Measurements from ENCODE around the gene PBX3. TPM values are rescaled to one million over a fixed set of nuclear protein-coding genes. Genes with fewer than 3 reads are reported as not detected.

Gene PBX3
- total and polyA plus RNA-seq, 2 of the 13 experiments (the other 11 are each of a cell fraction or from before 2014, with no cell fraction given): 6.0 to 11.2 TPM

DNA sequence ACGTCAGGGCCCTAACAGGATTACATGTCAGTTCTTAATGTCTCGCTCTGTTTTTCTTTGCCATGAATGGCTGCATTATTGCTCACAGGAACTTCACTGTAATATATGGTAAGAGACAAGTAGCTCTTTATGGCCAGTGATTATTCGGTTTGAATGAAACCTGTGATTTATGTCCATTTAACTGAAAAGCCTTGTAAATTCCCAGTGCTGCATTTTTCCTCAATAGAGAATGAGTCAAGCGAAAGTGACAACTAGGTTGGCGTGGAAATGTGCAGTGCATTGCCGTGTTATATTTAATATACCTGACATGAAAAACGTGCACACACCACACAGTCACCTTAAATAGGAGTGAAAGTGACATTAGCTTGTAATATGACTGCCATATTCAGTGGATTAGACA, 163.1 kb downstream of the PBX3 start (continued):
- TF ChIP-seq PHF20 (CRISPR knock-in tag; IDR thresholded peaks at IDR 0.05) (no peak), ZFY (CRISPR knock-in tag; IDR thresholded peaks at IDR 0.05) (no peak), MED8 (CRISPR knock-in tag; IDR thresholded peaks at IDR 0.05; ENCODE audit: insufficient replicate concordance) (no peak), ZNF552 (CRISPR knock-in tag; IDR thresholded peaks at IDR 0.05; ENCODE audit: borderline replicate concordance) (no peak)
- TF ChIP-seq, protein P1, sequence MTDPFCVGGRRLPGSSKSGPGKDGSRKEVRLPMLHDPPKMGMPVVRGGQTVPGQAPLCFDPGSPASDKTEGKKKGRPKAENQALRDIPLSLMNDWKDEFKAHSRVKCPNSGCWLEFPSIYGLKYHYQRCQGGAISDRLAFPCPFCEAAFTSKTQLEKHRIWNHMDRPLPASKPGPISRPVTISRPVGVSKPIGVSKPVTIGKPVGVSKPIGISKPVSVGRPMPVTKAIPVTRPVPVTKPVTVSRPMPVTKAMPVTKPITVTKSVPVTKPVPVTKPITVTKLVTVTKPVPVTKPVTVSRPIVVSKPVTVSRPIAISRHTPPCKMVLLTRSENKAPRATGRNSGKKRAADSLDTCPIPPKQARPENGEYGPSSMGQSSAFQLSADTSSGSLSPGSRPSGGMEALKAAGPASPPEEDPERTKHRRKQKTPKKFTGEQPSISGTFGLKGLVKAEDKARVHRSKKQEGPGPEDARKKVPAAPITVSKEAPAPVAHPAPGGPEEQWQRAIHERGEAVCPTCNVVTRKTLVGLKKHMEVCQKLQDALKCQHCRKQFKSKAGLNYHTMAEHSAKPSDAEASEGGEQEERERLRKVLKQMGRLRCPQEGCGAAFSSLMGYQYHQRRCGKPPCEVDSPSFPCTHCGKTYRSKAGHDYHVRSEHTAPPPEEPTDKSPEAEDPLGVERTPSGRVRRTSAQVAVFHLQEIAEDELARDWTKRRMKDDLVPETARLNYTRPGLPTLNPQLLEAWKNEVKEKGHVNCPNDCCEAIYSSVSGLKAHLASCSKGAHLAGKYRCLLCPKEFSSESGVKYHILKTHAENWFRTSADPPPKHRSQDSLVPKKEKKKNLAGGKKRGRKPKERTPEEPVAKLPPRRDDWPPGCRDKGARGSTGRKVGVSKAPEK (CRISPR knock-in tag; IDR thresholded peaks at IDR 0.05; ENCODE audit: borderline replicate concordance): no peak

GRCh38 chr9:125911861-125912644, 164.9 kb downstream of the PBX3 start:
- no peak for FAIRE-seq
- no peaks in the 10 kb centered on the region for H3K9me3 ChIP-seq (ENCODE audit: low read length)
- DNase-seq (ENCODE audit: low spot score): no peak
- 94% methylated on average over 8 of the region's 8 CpGs for WGBS (ENCODE audit: low lambda C conversion rate)
- H4K20me1 ChIP-seq (ENCODE audit: insufficient read depth, low read length): no peaks in the 10 kb centered on the region
- ATAC-seq: no peak
- POLR2A ChIA-PET: no interaction called here
- intact Hi-C loops (cut with micrococcal nuclease; ENCODE audit: unreplicated experiment) (no loop called here), in situ Hi-C loops (cut with HindIII; ENCODE audit: extremely low pct_ligation_motif_present, low pct_unique_long_range_greater_than_20kb) (no loop called here)
- no peaks in the 10 kb centered on the region for H3K36me3 ChIP-seq (replicated peaks in 1 of 2; ENCODE audit: control insufficient read depth in 1 of 2, insufficient read depth in 2 of 2, low read length in 2 of 2)
- H3K4me2 ChIP-seq (ENCODE audit: low read depth, low read length): no peak overlapping the region
- H3K4me3 ChIP-seq (replicated peaks in 1 of 3; ENCODE audit: insufficient read depth in 1 of 3, low read depth in 2 of 3, low read length in 3 of 3): no peak overlapping the region
- CTCF ChIA-PET (ENCODE audit: low intra/inter-chr PET ratio, low total read pairs): no interaction called here
- no peak overlapping the region for H2AFZ ChIP-seq (ENCODE audit: low read length)
- H3K4me1 ChIP-seq (ENCODE audit: insufficient read depth, low read length): no peaks in the 10 kb centered on the region
- H3K27ac ChIP-seq (ENCODE audit: extremely low read length, insufficient read depth, low read length): no peak overlapping the region
- BruUV-seq (replicated peaks): no TSS peak
- no peaks in the 10 kb centered on the region for H3K79me2 ChIP-seq (ENCODE audit: insufficient read depth, low read length)
- no peak overlapping the region for H3K9ac ChIP-seq (ENCODE audit: insufficient read depth, low read depth, low read length)
- no peaks in the 10 kb centered on the region for H3K27me3 ChIP-seq (ENCODE audit: control insufficient read depth in 1 of 2, insufficient read depth in 2 of 2, low read length in 2 of 2)
- TF ChIP-seq SOX5 (CRISPR knock-in tag; IDR thresholded peaks at IDR 0.05; ENCODE audit: borderline replicate concordance) (no peak), ZNF710 (CRISPR knock-in tag; IDR thresholded peaks at IDR 0.05; ENCODE audit: borderline replicate concordance) (no peak), HBP1 (CRISPR knock-in tag; IDR thresholded peaks at IDR 0.05; ENCODE audit: low read depth) (no peak), ZFAT (CRISPR knock-in tag; conservative IDR thresholded peaks at IDR 0.05) (no peak), HINFP (CRISPR knock-in tag; IDR thresholded peaks at IDR 0.05; ENCODE audit: low read depth) (no peak), RBAK (CRISPR knock-in tag; IDR thresholded peaks at IDR 0.05) (no peak)
- TF ChIP-seq, protein P2, sequence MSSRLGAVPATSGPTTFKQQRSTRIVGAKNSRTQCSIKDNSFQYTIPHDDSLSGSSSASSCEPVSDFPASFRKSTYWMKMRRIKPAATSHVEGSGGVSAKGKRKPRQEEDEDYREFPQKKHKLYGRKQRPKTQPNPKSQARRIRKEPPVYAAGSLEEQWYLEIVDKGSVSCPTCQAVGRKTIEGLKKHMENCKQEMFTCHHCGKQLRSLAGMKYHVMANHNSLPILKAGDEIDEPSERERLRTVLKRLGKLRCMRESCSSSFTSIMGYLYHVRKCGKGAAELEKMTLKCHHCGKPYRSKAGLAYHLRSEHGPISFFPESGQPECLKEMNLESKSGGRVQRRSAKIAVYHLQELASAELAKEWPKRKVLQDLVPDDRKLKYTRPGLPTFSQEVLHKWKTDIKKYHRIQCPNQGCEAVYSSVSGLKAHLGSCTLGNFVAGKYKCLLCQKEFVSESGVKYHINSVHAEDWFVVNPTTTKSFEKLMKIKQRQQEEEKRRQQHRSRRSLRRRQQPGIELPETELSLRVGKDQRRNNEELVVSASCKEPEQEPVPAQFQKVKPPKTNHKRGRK (CRISPR knock-in tag; IDR thresholded peaks at IDR 0.05): no peak

All from HepG2 (cell line).